Endodermal cell (in vitro differentiated cells): ENCODE results near the gene PARVB. TPM values are rescaled to one million over a fixed set of nuclear protein-coding genes. Genes with fewer than 3 reads are reported as not detected.

Experiments used
- DNase-seq: peaks from one replicate; pipeline ENCODE4 v3.0.0-alpha.2; 2017
- H3K27ac ChIP-seq: 2 replicates; pipeline ENCODE4 v1.5.1; 2013; ENCODE audit warnings: mild to moderate bottlenecking, low read depth, low read length, moderate library complexity
- H3K27me3 ChIP-seq: 2 replicates; pipeline ENCODE4 v1.6.1; 2013; ENCODE audit warnings: mild to moderate bottlenecking, low read length, moderate library complexity; ENCODE audit not compliant: insufficient read depth, control insufficient read depth, poor library complexity, severe bottlenecking
- H3K36me3 ChIP-seq: 2 replicates; pipeline ENCODE4 v1.7.0; 2013; ENCODE audit warnings: mild to moderate bottlenecking, low read length, moderate library complexity; ENCODE audit not compliant: control insufficient read depth, insufficient read depth
- H3K4me1 ChIP-seq: one replicate; pipeline ENCODE4 v1.7.0; 2013; ENCODE audit warnings: low read length; ENCODE audit not compliant: control insufficient read depth, insufficient read depth
- H3K4me3 ChIP-seq: 2 replicates; pipeline ENCODE4 v1.5.1; 2013; ENCODE audit warnings: mild to moderate bottlenecking, low read length, moderate library complexity
- H3K9ac ChIP-seq: 2 replicates; pipeline ENCODE4 v1.6.1; 2013; ENCODE audit warnings: mild to moderate bottlenecking, low read length, moderate library complexity; ENCODE audit not compliant: poor library complexity, severe bottlenecking; ENCODE audit errors: extremely low read depth
- H3K9me3 ChIP-seq: 2 replicates; pipeline ENCODE4 v1.6.1; 2013; ENCODE audit warnings: mild to moderate bottlenecking, low read length, moderate library complexity; ENCODE audit not compliant: control insufficient read depth
- H3K27ac Mint-ChIP-seq: 2 replicates; pipeline ENCODE4 v1.8.0; 2020; ENCODE audit warnings: mixed read lengths
- H3K27me3 Mint-ChIP-seq: 2 replicates; pipeline ENCODE4 v1.8.0; 2021; ENCODE audit warnings: mild to moderate bottlenecking, mixed read lengths; ENCODE audit not compliant: insufficient read depth
- H3K36me3 Mint-ChIP-seq: 2 replicates; pipeline ENCODE4 v1.8.0; 2020; ENCODE audit warnings: low read depth, mixed read lengths
- H3K4me1 Mint-ChIP-seq: 2 replicates; pipeline ENCODE4 v1.8.0; 2020; ENCODE audit warnings: mixed read lengths
- H3K4me3 Mint-ChIP-seq: 2 replicates; pipeline ENCODE4 v1.8.0; 2020; ENCODE audit warnings: mild to moderate bottlenecking, moderate library complexity, mixed read lengths
- H3K9me3 Mint-ChIP-seq: 2 replicates; pipeline ENCODE4 v1.8.0; 2020; ENCODE audit warnings: mild to moderate bottlenecking, mixed read lengths
- CTCF ChIP-seq: fragments of 200-600 bp; sonication (generic); conservative IDR thresholded peaks from 2 replicates; pipeline ENCODE4 v1.5.0; 2021; ENCODE audit warnings: antibody characterized with exemption, mild to moderate bottlenecking
- WGBS, 2 experiments: methylation state at CpG; one replicate each; pipeline versions ENCODE4 v1.1.5 to v1.1.7; 2013; ENCODE audit warnings: missing lambda C conversion rate in 2 of 2, mixed read lengths in 1 of 2; ENCODE audit not compliant: insufficient coverage in 1 of 2, insufficient read length in 1 of 2; 5-methylcytosine and 5-hydroxymethylcytosine counted together
- total RNA-seq, 2 donors: library from RNA; stranded (reverse); fragmentation: NEBNext Ultra II Directional in 1 of 2; extraction: Animal tissue kit (Norgen Biotek cat#: 25700) in 1 of 2; gene quantifications; 2 replicates in 1 of 2; 3 replicates in 1 of 2; pipeline ENCODE4 v1.2.1, GENCODE V29; 2021

PARVB gene
- total RNA-seq, 2 donors from 2014 or later = 29.6 to 32.3 TPM

GRCh38 chr22:44116755-44117684 is 92.9 kb downstream of the PARVB start:
- DNase-seq = no peak
- 89 to 93% methylated on average over 5 to 15 of the region's 16 CpGs for WGBS, 2 experiments
- no peak for TF ChIP-seq CTCF
- Histone ChIP-seq H3K27me3 (no peaks in the 10 kb centered on the region), H3K36me3 (no peaks in the 10 kb centered on the region), H3K4me1 (no peaks in the 10 kb centered on the region), H3K27ac (no peak overlapping the region), H3K9ac (no peak overlapping the region), H3K4me3 (no peak overlapping the region), H3K9me3 (no peaks in the 10 kb centered on the region)
- Mint-ChIP-seq H3K27ac (no peak overlapping the region), H3K9me3 (peaks cover 3% of the 10 kb centered on the region), H3K36me3 (peaks cover 5% of the 10 kb centered on the region), H3K27me3 (no peaks in the 10 kb centered on the region), H3K4me3 (no peak overlapping the region), H3K4me1 (peaks cover 3% of the 10 kb centered on the region)

- no peak overlapping the region for H3K4me3 ChIP-seq
- Mint-ChIP-seq H3K4me1 (no peaks in the 10 kb centered on the region), H3K27ac (no peak overlapping the region), H3K27me3 (no peaks in the 10 kb centered on the region), H3K4me3 (no peak overlapping the region), H3K9me3 (peaks cover 7% of the 10 kb centered on the region), H3K36me3 (peaks cover 10% of the 10 kb centered on the region)
- no peak for DNase-seq
- H3K36me3 ChIP-seq = no peaks in the 10 kb centered on the region
- TF ChIP-seq CTCF = no peak
- H3K9ac ChIP-seq = no peak overlapping the region
- no peak overlapping the region for H3K27ac ChIP-seq
- no peaks in the 10 kb centered on the region for H3K27me3 ChIP-seq
- H3K4me1 ChIP-seq = no peaks in the 10 kb centered on the region
- H3K9me3 ChIP-seq = no peaks in the 10 kb centered on the region
- 90% methylated on average over 2 to 3 of the region's 3 CpGs for WGBS, 2 experiments
Measured at GRCh38 chr22:44117746-44118145, 93.6 kb downstream of the PARVB start.

- H3K27me3 ChIP-seq = no peaks in the 10 kb centered on the region
- H3K36me3 ChIP-seq = no peaks in the 10 kb centered on the region
- no peaks in the 10 kb centered on the region for H3K4me1 Mint-ChIP-seq
- no peak overlapping the region for H3K27ac ChIP-seq
- no peak overlapping the region for H3K4me3 Mint-ChIP-seq
- peaks cover 12% of the 10 kb centered on the region for H3K36me3 Mint-ChIP-seq
- no peak overlapping the region for H3K9ac ChIP-seq
- H3K9me3 Mint-ChIP-seq = peaks cover 9% of the 10 kb centered on the region
- H3K4me3 ChIP-seq = no peak overlapping the region
- peak; percentile 46 for TF ChIP-seq CTCF
- H3K27me3 Mint-ChIP-seq = no peaks in the 10 kb centered on the region
- WGBS, 2 experiments = 85 to 87% methylated on average over 10 to 12 of the region's 12 CpGs
- H3K27ac Mint-ChIP-seq = no peak overlapping the region
- H3K9me3 ChIP-seq = no peaks in the 10 kb centered on the region
- H3K4me1 ChIP-seq = no peaks in the 10 kb centered on the region
- DNase-seq = no peak
Measured at GRCh38 chr22:44118645-44119315, 94.7 kb downstream of the PARVB start.
